WTC11 (cell line): ENCODE data around the gene FAM227B.

ENCODE experiments used
- ATF2 ChIP-seq: sonication (generic); formaldehyde crosslinking; IDR thresholded peaks from 2 replicates; pipeline ENCODE4 v1.8.1; 2022; ENCODE audit warnings: low read depth, missing genetic modification reagents, borderline replicate concordance
- CDX4 ChIP-seq: fragments of 250-450 bp; sonication (Bioruptor Pico); IDR thresholded peaks from 2 replicates; pipeline ENCODE4 v1.9.0; 2021; ENCODE audit warnings: moderate library complexity, mild to moderate bottlenecking, inconsistent platforms, borderline replicate concordance
- CREB1 ChIP-seq: sonication (generic); formaldehyde crosslinking; IDR thresholded peaks from 2 replicates; pipeline ENCODE4 v1.8.0; 2023; ENCODE audit warnings: mild to moderate bottlenecking, missing genetic modification reagents
- CTCF ChIP-seq: fragments of 200-600 bp; IDR thresholded peaks from 2 replicates; pipeline ENCODE4 v1.8.0; 2022; ENCODE audit warnings: antibody characterized with exemption
- E2F5 ChIP-seq: sonication (generic); formaldehyde crosslinking; IDR thresholded peaks from 2 replicates; pipeline ENCODE4 v1.8.1; 2022; ENCODE audit warnings: mild to moderate bottlenecking, moderate library complexity, missing genetic modification reagents
- FOXK1 ChIP-seq: sonication (generic); formaldehyde crosslinking; IDR thresholded peaks from 2 replicates; pipeline ENCODE4 v1.8.0; 2022; ENCODE audit warnings: mild to moderate bottlenecking, moderate library complexity, missing genetic modification reagents
- MXD4 ChIP-seq: fragments of 250-450 bp; sonication (Bioruptor Pico); IDR thresholded peaks from 2 replicates; pipeline ENCODE4 v1.8.0; 2021; ENCODE audit warnings: mild to moderate bottlenecking, moderate library complexity, borderline replicate concordance
- PREB ChIP-seq: sonication (generic); formaldehyde crosslinking; IDR thresholded peaks from 2 replicates; pipeline ENCODE4 v1.8.1; 2022; ENCODE audit warnings: mild to moderate bottlenecking, missing genetic modification reagents, moderate library complexity, borderline replicate concordance
- RELA ChIP-seq: sonication (generic); formaldehyde crosslinking; IDR thresholded peaks from 2 replicates; pipeline ENCODE4 v1.8.1; 2022; ENCODE audit warnings: missing genetic modification reagents, mild to moderate bottlenecking, borderline replicate concordance
- TCF7 ChIP-seq: sonication (generic); formaldehyde crosslinking; IDR thresholded peaks from 2 replicates; pipeline ENCODE4 v1.8.0; 2022; ENCODE audit warnings: mild to moderate bottlenecking, low read depth, missing genetic modification reagents, moderate library complexity
- TEAD4 ChIP-seq: sonication (generic); formaldehyde crosslinking; IDR thresholded peaks from 2 replicates; pipeline ENCODE4 v1.8.0; 2022; ENCODE audit warnings: mild to moderate bottlenecking, missing genetic modification reagents
- USF1 ChIP-seq: sonication (generic); formaldehyde crosslinking; IDR thresholded peaks from 2 replicates; pipeline ENCODE4 v1.8.0; 2022; ENCODE audit warnings: mild to moderate bottlenecking, missing genetic modification reagents
- ZBTB21 ChIP-seq: sonication (generic); formaldehyde crosslinking; IDR thresholded peaks from 2 replicates; pipeline ENCODE4 v1.8.1; 2023; ENCODE audit warnings: mild to moderate bottlenecking, missing genetic modification reagents, borderline replicate concordance

- no peak for TF ChIP-seq CTCF
- TF ChIP-seq RELA = no peak
- TF ChIP-seq E2F5 (CRISPR knock-in tag) = no peak
- no peak for TF ChIP-seq PREB
- TF ChIP-seq USF1 (CRISPR knock-in tag) = no peak
- no peak for TF ChIP-seq FOXK1
- TF ChIP-seq TCF7 (CRISPR knock-in tag) = no peak
- no peak for TF ChIP-seq ATF2 (CRISPR knock-in tag)
- no peak for TF ChIP-seq ZBTB21 (CRISPR knock-in tag)
- TF ChIP-seq CREB1 (CRISPR knock-in tag) = no peak
- TF ChIP-seq TEAD4 (CRISPR knock-in tag) = no peak
- TF ChIP-seq MXD4 (CRISPR knock-in tag) = no peak
- TF ChIP-seq CDX4 = no peak
Measured at GRCh38 chr15:49573421-49573820, 47.2 kb downstream of the FAM227B start.
